Measurements from ENCODE around the gene NBPF1. TPM values are rescaled to one million over a fixed set of nuclear protein-coding genes. Genes with fewer than 3 reads are reported as not detected.

NBPF1 gene
- total RNA-seq, 1 experiment from 2014 or later, result 46.0 TPM

DNA sequence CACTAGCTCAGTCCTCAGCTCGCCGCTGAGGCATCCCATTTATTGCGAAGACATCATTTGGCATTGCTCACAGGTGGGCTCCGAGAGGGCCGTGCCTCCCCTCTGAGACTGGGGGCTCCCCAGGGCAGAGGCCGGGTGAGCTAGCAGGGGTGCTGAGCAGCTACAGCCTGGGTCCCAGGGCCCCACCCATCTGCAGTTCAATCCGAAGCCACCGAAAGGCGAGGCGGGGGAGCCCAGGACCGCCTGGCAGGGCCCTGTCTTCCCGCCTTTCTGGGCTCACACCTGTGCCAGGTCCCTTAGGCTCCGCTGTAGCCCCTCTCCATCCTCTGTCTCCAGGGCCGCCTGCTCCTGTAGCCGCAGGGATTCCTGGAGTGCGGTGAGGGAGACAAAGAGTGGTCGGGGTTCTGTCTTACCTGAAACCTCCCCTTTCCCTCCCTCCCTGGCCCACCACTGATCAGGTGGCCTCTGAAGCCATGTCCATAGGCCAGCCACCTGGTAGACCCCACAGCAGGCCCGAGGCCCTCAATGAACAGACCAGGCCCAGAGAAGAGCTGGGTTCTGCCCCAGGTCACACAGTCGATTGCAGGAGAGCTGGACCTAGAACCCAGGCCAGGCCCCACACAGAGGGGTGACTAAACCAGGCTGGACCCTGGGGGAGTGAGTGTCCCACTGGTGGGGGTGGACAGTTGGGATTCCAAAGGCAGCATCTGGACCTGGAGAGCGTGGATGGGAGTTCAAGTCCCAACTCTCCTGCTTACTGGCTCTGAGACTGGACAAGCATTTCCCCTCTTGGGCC is 18.1 kb upstream of the NBPF1 start:
- Histone ChIP-seq H4K20me1 (ENCODE audit: insufficient read depth) (no peaks in the 10 kb centered on the region), H3K36me3 (ENCODE audit: control insufficient read depth in 1 of 2, insufficient read depth in 2 of 2, low read length in 2 of 2) (peaks cover 36 to 37% of the 10 kb centered on the region in 2 experiments; a peak in 3 of 4 replicates), H3K4me2 (ENCODE audit: low read length) (no peak overlapping the region), H3K27me3 (ENCODE audit: insufficient read depth, low read length) (no peaks in the 10 kb centered on the region), H3K4me3 (replicated peaks in 1 of 2; ENCODE audit: low read depth in 1 of 2, low read length in 2 of 2) (no peak overlapping the region), H3K9ac (ENCODE audit: low read length) (no peak overlapping the region), H3K9me2 (ENCODE audit: insufficient read depth) (no peaks in the 10 kb centered on the region), H2AFZ (ENCODE audit: low read depth, low read length, poor library complexity, severe bottlenecking) (no peak overlapping the region), H3K4me1 (ENCODE audit: control insufficient read depth in 1 of 2, insufficient read depth in 2 of 2, low read length in 2 of 2) (no peaks in the 10 kb centered on the region), H3K79me2 (ENCODE audit: insufficient read depth, low read length) (peaks cover 15% of the 10 kb centered on the region), H3K27ac (ENCODE audit: low read depth, low read length) (no peak overlapping the region; the same call in 1 of the 2 replicates), H3K9me3 (ENCODE audit: control insufficient read depth in 1 of 2, insufficient read depth in 1 of 2, low read depth in 1 of 2, low read length in 2 of 2) (no peaks in the 10 kb centered on the region)
- TF ChIP-seq FOSL1 (IDR thresholded peaks at IDR 0.05; ENCODE audit: low read depth), result no peak
- TF ChIP-seq, protein P1, sequence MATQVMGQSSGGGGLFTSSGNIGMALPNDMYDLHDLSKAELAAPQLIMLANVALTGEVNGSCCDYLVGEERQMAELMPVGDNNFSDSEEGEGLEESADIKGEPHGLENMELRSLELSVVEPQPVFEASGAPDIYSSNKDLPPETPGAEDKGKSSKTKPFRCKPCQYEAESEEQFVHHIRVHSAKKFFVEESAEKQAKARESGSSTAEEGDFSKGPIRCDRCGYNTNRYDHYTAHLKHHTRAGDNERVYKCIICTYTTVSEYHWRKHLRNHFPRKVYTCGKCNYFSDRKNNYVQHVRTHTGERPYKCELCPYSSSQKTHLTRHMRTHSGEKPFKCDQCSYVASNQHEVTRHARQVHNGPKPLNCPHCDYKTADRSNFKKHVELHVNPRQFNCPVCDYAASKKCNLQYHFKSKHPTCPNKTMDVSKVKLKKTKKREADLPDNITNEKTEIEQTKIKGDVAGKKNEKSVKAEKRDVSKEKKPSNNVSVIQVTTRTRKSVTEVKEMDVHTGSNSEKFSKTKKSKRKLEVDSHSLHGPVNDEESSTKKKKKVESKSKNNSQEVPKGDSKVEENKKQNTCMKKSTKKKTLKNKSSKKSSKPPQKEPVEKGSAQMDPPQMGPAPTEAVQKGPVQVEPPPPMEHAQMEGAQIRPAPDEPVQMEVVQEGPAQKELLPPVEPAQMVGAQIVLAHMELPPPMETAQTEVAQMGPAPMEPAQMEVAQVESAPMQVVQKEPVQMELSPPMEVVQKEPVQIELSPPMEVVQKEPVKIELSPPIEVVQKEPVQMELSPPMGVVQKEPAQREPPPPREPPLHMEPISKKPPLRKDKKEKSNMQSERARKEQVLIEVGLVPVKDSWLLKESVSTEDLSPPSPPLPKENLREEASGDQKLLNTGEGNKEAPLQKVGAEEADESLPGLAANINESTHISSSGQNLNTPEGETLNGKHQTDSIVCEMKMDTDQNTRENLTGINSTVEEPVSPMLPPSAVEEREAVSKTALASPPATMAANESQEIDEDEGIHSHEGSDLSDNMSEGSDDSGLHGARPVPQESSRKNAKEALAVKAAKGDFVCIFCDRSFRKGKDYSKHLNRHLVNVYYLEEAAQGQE (IDR thresholded peaks at IDR 0.05; ENCODE audit: low read depth), result no peak
- TF ChIP-seq CBX3 (IDR thresholded peaks at IDR 0.05; ENCODE audit: low read depth), result no peak
- BruUV-seq (replicated peaks), result no TSS peak
- CTCF ChIA-PET, result interaction anchor here (1.2 kb wide), 1 partner anchor 10 kb away, joined by 4 read pairs; no protein-coding TSS in a partner anchor
- DNase-seq (ENCODE audit: low read depth, low spot score) (no peak), ATAC-seq (no peak)
- RAD21 ChIA-PET (ENCODE audit: low non-redundant PET in 1 of 2, low total read pairs in 2 of 2, uncharacterized antibody in 2 of 2, unreplicated experiment in 2 of 2), result no interaction called here
- POLR2A ChIA-PET, result no interaction called here
- intact Hi-C loops (cut with micrococcal nuclease), result no loop called here
